Inferior parietal cortex (tissue), 1 donor: ENCODE results near the gene SMG7.

ENCODE experiments used
- DNase-seq: peaks from one replicate; pipeline ENCODE4 v3.0.0-alpha.2; 2016; ENCODE audit errors: extremely low spot score

Gene SMG7

GRCh38 chr1:183512450-183512849 is 40.2 kb downstream of the SMG7 start:
- no peak for DNase-seq

DNA sequence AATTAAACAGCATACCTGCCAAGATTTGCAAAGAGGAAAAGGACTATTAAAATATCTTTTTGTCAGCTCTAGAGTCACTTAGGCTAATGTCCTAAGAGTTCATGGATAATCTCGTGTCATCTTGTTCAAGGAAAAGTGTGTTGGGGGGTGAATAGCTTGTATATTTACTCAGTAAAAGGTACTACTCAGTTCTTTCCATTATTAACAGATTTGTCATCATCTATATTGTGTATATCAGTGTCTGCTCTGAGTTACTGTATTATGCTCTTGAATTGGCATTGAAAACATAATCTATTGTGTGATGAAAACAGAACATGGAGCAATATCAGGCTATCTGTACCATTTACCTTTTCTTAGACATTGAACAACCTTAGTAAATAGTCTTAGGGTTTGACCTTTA is 41.9 kb downstream of the SMG7 start:
- DNase-seq = no peak

DNA sequence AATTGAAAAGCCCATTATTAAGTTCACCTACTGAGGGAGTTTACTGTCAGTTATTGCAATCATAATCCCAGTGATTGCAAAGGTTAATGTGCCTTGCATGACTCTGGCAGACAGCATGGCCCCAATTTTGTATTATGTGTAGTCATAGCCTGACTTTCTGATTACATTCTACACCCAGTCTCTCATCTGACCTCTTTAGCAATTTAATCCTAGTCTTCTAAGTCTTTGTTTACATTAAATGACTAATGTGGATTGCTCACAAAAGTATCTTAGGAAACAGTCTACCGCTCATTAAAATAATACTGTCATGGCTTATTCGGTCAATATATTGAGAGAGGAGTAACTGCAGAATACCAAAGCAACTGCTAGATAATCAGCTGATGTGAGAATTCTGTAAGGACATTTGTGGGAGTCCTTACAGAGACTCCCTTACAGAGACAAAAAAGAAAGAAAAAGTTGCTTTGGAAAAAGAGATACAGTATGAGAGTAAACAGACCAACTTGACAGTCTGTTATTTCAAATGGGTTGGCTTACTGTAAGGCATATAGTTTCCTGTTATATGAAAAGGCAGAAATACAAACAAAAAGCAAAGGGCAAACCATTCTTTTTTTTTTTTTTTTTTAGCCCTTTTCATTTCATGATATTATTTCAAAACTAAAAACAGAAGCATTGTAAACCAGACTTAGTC is 42.8 kb downstream of the SMG7 start:
- no peak for DNase-seq

DNA sequence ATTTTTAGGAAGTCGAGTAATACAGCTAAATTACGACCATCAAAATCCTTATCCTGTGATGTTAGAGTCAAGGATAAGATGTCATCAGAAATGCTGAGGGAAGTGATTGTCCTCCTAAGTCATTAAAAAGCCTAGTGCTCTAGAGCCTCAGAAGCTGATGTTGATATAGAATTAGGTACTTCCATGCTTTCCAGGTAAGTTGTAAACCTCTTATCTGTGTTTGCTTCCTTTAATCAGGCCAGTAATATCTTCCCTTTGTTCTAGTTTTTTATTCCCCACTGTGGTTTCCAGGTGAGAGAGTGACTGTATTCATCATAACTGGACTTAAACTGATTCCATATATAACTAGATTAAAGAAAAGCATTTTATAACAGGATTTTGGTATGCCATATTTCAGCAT is 44.4 kb downstream of the SMG7 start:
- DNase-seq = no peak

GRCh38 chr1:183517401-183517800 is 45.1 kb downstream of the SMG7 start:
- no peak for DNase-seq

- no peak for DNase-seq
These were observed 48.1 kb downstream of the SMG7 start for GRCh38 chr1:183520379-183520778.

- no peak for DNase-seq
These were observed 49.8 kb downstream of the SMG7 start for GRCh38 chr1:183522104-183522503.

GRCh38 chr1:183528577-183528976 is 56.3 kb downstream of the SMG7 start:
- DNase-seq = no peak

DNA sequence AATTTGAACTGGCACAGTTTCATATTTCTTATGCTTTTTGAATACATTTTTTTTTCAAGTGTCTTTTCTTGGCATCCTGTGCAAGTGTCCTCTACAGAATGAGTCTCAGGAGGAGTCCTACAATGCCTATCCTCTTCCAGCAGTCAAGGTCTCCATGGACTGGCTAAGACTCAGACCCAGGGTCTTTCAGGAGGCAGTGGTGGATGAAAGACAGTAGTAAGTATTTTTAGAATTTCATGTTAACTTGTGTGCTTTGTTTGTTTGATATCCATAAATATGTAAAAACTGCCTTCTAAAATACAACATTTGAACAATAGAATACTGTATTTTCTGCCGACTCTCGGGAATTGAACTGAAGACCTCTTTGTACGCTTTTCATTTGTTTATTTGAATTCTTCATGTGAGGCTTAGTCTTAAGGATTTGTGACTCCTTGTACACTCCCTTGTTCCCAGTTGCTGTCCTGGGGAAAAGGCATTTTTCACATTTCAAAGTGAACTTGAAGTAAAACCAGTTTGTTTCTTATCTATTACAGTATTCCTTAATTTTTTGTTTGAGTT is 61.4 kb downstream of the SMG7 start:
- DNase-seq = no peak

- DNase-seq = no peak
These were observed 65.1 kb downstream of the SMG7 start for GRCh38 chr1:183537405-183537804.

DNA sequence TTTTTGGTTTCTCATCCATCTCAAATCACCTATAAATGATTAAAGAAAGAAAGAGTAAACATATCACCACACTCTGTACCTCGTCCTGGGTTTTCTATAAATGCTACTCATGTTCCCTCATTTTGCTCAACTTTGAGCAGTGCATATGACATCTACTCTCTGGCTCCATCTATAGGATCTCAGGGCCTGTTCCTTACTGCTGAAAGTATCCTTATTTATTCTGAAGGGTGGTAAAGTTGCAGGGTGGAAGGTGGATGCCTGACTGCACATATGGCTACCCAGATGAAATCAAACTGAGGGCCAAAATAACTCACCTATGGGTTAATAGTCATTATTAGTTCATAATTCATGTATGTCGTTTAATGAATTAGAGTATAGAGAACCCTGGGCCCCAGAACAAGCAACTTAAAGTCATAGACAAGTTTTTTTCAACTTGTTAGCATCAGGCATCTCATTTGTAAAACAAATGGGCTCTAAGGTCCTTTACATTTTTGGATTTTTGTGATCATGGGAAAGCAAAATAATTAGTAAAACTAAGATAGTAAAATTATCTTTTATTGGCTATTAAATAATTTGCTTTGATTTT is 71.4 kb downstream of the SMG7 start:
- DNase-seq = peak; percentile 75

GRCh38 chr1:183544598-183545297 is 72.4 kb downstream of the SMG7 start:
- no peak for DNase-seq

- no peak for DNase-seq
These were observed 74.1 kb downstream of the SMG7 start for GRCh38 chr1:183546427-183546826.

- DNase-seq = no peak
These were observed 75.8 kb downstream of the SMG7 start for GRCh38 chr1:183548116-183548515.

DNA sequence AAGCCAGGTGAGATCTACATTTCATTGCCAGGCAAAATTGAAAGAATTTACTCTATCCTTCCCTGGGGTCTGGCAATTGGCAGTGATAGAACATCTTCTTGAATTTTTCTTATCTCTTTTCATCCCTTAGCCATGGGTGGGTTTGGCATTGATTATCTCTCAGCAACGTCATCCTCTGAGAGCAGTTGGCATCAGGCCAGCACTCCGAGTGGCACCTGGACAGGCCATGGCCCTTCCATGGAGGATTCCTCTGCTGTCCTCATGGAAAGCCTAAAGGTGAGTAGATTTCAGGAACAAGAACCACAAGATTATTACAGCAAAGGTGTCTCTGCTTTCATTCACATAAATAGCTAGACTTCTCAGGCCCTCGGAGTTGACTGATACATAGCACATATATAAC is 78.6 kb downstream of the SMG7 start:
- DNase-seq = no peak

GRCh38 chr1:183551924-183552323 is 79.6 kb downstream of the SMG7 start:
- DNase-seq = no peak

- no peak for DNase-seq
These were observed 80.1 kb downstream of the SMG7 start for GRCh38 chr1:183552441-183552840.

GRCh38 chr1:183552891-183553290 is 80.6 kb downstream of the SMG7 start:
- no peak for DNase-seq

GRCh38 chr1:183553331-183553730 is 81.0 kb downstream of the SMG7 start:
- DNase-seq = no peak

- no peak for DNase-seq
These were observed 81.5 kb downstream of the SMG7 start for GRCh38 chr1:183553764-183554163.

DNA sequence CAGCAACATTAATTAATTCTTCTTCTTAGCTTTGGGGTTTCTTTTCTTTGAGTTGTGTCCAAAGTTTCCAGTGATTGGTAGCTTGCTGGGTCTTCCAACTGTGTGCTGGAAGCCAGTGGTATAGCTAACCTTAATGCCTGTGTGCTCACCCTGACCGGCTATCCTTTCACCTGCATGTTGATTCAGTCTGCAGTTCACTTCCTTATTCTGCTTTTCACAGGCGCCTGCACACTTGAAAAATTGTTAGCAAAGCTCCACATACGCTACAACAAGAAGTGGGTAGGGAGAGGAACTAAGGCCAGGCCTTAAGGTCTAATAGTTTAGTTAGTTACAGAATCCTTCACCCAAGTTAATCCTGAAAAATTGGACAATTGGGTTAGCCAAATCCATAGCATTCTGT is 82.3 kb downstream of the SMG7 start:
- no peak for DNase-seq

DNA sequence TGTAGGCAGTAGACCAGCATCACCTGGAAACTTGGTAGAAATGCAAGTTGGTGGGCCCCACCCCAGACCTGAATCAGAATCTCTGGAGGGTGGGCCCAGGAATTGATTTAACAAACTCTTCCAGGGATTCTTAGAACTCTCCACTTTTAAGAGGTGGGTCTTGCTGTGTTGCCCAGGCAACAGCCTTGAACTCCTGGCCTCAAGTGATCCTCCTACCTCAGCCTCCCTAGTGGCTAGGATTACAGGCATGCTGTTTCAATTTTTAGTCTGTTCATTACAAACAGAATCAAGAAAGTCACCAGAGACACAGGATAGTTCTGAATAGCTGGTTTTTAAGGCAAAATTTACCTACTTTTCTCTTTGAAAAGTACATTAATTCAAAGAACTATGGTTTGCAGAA is 86.8 kb downstream of the SMG7 start:
- DNase-seq = no peak

DNA sequence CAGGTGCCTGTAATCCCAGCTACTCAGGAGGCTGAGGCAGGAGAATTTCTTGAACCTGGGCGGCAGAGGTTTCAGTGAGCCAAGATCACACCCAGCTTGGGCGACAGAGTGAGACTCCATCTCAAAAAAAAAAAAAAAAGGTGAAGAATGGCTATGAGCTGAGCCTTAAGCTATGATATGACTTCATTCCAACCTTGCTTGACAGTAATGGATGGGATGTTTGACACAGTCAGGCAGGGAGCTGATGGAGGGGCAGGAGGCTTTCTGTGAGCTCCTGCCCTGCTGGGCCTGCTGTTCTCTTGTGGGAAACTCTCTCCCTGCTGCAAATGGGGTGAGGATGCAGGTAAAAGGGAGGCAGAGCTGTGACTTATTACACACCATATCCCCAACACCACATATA is 90.4 kb downstream of the SMG7 start:
- DNase-seq = no peak
